Tibial nerve (tissue), 4 donors: ENCODE results near the gene KRT36.

Source experiments
- EP300 ChIP-seq, 2 donors: sonication (generic); formaldehyde crosslinking; IDR thresholded peaks; one replicate each; pipeline ENCODE4 v1.6.1; 2017; ENCODE audit warnings: antibody characterized with exemption in 2 of 2, mild to moderate bottlenecking in 1 of 2
- TF ChIP-seq, protein P1 (sequence below), 5 experiments: fragments of 200-600 bp in 3 of 5; fragments of 450-650 bp in 2 of 5; sonication (generic) in 3 of 5; IDR thresholded peaks; one replicate each; pipeline ENCODE4 v1.5.1; 2016 to 2019; ENCODE audit warnings: antibody characterized with exemption in 5 of 5, mild to moderate bottlenecking in 3 of 5, moderate library complexity in 2 of 5

DNA sequence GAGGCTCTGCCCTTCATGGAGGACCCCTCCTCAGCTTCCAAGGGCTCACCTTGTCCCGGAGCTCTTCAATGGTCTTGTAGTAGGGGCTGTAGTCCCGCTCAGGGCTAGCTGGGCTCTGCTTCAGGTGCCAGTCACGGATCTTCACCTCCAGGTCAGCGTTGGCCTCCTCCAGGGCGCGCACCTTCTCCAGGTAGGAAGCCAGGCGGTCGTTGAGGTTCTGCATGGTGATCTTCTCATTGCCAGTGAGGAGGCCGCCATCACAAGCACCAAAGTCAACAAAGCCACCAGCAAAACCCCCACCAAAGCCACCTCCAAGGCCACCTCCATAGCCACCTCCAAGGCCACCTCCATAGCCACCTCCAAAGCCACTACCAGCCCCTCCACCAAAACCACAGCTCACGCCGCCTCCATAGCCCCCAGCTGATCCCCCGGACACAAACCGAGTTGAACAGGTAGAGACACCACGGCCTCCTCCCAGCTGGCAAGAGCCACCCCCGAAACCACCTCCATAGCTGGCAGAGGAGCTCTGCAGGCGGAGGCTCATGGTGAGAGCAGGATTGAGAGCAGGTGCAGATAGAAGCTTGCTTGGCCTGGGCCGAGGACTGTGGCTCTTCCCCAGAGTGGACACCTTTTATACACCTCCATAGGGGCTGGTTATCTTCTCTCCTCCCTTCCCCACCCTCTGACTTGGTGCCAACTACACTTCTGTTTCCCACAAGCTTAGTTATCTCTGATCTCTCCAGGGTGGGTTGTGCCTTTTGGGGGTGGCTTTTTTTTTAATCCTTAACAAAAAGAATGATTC lies 15.5 kb upstream of the KRT36 start, which contains the start of gene KRT13:
- TF ChIP-seq, protein P1, sequence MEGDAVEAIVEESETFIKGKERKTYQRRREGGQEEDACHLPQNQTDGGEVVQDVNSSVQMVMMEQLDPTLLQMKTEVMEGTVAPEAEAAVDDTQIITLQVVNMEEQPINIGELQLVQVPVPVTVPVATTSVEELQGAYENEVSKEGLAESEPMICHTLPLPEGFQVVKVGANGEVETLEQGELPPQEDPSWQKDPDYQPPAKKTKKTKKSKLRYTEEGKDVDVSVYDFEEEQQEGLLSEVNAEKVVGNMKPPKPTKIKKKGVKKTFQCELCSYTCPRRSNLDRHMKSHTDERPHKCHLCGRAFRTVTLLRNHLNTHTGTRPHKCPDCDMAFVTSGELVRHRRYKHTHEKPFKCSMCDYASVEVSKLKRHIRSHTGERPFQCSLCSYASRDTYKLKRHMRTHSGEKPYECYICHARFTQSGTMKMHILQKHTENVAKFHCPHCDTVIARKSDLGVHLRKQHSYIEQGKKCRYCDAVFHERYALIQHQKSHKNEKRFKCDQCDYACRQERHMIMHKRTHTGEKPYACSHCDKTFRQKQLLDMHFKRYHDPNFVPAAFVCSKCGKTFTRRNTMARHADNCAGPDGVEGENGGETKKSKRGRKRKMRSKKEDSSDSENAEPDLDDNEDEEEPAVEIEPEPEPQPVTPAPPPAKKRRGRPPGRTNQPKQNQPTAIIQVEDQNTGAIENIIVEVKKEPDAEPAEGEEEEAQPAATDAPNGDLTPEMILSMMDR (IDR thresholded peaks at IDR 0.05): no peak
- no peak for TF ChIP-seq EP300 (IDR thresholded peaks at IDR 0.05)
